Smooth muscle cell of the pulmonary artery (primary cell): ENCODE results near the gene PHOX2B. TPM values are rescaled to one million over a fixed set of nuclear protein-coding genes. Genes with fewer than 3 reads are reported as not detected.

ENCODE experiments used
- total RNA-seq: library from RNA; depleted of rRNA; stranded (reverse); fragments of >200 nt; gene quantifications from 2 replicates; pipeline ENCODE4 v1.2.3, GENCODE V29; 2014

Gene PHOX2B
- total RNA-seq = not detected in 2 replicates

DNA sequence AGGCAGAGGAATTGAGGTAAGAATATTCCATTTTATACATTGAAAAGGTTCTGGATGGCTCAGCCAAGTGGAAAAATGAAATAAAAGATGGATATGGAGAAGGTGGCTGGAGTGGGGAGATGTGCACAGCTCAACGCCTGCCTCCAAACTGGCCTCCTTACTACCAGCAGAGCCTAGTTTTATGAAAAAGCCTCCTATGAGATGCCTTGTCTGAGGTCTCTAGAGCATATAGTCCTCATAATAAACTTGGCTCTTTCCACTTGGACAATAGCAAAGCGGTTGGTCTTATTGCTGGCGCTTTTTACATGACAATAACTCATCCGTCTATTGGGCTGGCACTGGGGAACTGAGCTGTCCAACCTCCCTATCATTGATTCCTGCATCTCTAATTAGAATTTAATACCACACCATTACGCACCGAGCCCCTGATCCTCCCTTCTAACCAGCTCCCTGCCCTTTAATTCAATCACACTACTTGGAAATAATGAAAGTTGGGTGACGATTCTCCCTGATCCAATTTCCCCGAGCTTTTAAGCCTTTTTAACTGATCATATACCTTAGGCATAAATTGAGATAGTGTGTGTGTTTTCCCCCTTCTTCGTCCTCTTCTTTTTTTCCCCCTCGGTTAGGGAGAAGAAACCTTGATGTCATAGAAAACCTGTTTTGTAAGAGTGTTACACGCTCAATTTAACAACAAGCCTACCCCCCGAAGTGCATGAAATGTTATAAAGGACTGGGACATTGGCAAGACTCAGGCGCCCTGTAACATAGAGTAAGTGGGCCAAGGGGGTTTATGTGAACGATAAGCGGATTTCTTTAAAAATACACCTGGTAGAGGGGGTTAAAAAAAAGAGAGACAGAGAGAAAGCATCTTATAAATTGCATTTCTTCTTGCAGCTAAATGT lies at the start of gene PHOX2B:
Gene PHOX2B, minus strand, starts transcription at position 155 of the 905 bp plus-strand sequence. Its CDS starts 115 bp downstream, at position 40.

Other genes starting within 250 kb of the PHOX2B start
- gene LIMCH1, start 210.6 kb downstream of the PHOX2B start, total RNA-seq = 33.4 and 47.0 TPM in 2 replicates
- 54.9 and 65.9 TPM in 2 replicates for gene TMEM33, start 186.7 kb upstream of the PHOX2B start, total RNA-seq
- gene DCAF4L1, start 233.0 kb upstream of the PHOX2B start, total RNA-seq = 0.13 TPM in 2 replicates
- 78.4 and 79.5 TPM in 2 replicates for gene SLC30A9, start 241.8 kb upstream of the PHOX2B start, total RNA-seq